PC-3 (cell line): ENCODE results near the gene CALN1.

Source experiments
- CTCF ChIP-seq: fragments of 300-600 bp; sonication (generic); conservative IDR thresholded peaks from 2 replicates; pipeline ENCODE4 v1.5.1; 2017; ENCODE audit warnings: antibody characterized with exemption, low read depth, mild to moderate bottlenecking, low read length
- EZH2 ChIP-seq: fragments of 300-600 bp; sonication (generic); IDR thresholded peaks from one replicate; pipeline ENCODE4 v1.6.1; 2017; ENCODE audit warnings: antibody characterized with exemption, mild to moderate bottlenecking, low read length; ENCODE audit not compliant: unreplicated experiment
- EZH2phosphoT487 ChIP-seq: fragments of 300-600 bp; sonication (generic); IDR thresholded peaks from 2 replicates; pipeline ENCODE4 v1.6.1; 2018; ENCODE audit warnings: mild to moderate bottlenecking, antibody characterized with exemption, low read length, borderline replicate concordance

DNA sequence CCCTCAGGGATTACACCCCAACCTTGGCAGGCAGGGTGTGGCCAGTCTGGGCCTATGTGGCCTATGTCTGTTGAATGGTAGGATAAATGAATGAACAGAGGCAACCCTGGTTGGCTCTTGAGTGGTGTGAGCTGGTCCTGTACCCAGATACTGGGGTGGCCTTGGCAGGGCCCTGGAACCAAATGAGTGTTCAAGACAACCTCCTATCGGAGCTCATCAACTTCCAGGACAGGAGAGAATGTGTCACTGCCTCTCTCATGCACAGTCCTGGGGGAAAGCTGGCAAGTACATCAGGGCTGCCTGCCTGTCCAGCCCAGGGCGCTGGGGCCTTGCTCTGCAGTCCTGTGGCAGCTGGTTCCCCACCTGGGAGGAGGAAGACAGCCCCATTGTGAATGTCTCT, 271.6 kb downstream of the CALN1 start:
- no peak for TF ChIP-seq EZH2phosphoT487
- TF ChIP-seq CTCF = no peak
- no peak for TF ChIP-seq EZH2
